GM13976 (cell line): ENCODE data around the gene GLI2.

Experiments
- DNase-seq: peaks from one replicate; pipeline ENCODE4 v3.0.0; 2012; ENCODE audit warnings: low spot score
- CTCF ChIP-seq: IDR thresholded peaks from 2 replicates; pipeline ENCODE4 v1.5.1; 2012; ENCODE audit warnings: borderline replicate concordance, mild to moderate bottlenecking; ENCODE audit not compliant: insufficient read depth; ENCODE audit errors: extremely low read depth, missing control alignments, control extremely low read depth
- in situ Hi-C: fragments of 300-500 bp; cut with MboI; formaldehyde crosslinking; loops from one replicate; pipeline ENCODE4 v1.12.0; 2022; ENCODE audit warnings: low sequenced_read_pairs, mixed read lengths, inconsistent platforms; ENCODE audit not compliant: unreplicated experiment

GLI2 gene

GRCh38 chr2:120749506-120750431 is 14.1 kb downstream of the GLI2 start:
- in situ Hi-C loops, result no loop called here
- no peak for TF ChIP-seq CTCF
- DNase-seq, result no peak

DNA sequence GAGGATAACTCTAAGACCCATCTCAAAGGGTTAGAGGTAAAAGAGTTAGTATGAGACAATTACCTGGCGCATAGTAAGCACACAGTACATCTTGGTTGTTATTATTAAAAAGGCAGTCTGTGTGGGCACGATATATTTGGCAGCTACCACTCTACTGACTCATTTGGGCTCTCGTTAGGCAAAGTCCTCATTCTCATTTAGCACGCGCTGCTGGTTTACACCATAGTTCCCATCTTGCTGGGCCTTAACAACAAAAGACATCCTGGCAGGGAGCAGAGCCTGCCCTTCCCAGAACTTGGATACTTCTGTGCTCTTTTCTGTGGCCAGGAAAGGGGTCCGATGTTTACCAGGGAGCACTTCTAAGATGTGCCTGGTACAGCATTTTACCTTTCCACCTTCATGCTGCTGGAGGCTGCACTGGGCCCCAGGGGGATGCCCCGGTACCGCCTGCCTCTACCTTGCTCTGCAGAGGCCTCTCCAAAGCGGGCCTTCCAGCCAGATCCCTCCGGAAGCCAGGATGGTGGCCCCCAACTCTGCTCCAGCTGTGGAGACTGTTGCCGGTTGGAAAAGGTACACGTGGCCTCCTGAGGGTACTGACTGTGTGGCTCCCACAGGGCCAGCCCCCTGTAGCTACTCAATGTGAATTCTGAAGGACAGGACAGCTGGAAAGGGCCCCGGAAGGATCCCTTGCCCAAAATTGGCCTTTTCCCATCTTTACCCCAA is 15.0 kb downstream of the GLI2 start:
- in situ Hi-C loops, result no loop called here
- DNase-seq, result no peak
- no peak for TF ChIP-seq CTCF

DNA sequence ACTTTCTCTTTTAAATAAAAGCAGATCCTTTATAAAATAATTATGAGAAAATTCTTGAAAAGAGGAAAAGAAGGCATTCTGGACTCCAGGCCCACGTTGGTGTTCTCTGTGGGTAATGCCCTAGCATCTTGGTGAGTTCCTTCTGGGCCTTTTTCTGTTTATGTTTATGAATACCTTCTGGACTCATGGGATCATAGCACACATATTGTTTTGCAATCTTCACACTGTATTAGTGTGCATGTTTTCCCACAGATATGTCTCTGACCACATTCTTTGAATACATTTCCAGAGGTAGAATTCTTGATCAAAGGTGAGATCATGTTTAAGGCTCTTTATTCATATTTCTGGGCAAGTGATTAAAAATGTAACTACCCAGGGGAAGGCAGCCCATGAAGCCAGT is 15.9 kb downstream of the GLI2 start:
- DNase-seq, result no peak
- in situ Hi-C loops, result no loop called here
- no peak for TF ChIP-seq CTCF

DNA sequence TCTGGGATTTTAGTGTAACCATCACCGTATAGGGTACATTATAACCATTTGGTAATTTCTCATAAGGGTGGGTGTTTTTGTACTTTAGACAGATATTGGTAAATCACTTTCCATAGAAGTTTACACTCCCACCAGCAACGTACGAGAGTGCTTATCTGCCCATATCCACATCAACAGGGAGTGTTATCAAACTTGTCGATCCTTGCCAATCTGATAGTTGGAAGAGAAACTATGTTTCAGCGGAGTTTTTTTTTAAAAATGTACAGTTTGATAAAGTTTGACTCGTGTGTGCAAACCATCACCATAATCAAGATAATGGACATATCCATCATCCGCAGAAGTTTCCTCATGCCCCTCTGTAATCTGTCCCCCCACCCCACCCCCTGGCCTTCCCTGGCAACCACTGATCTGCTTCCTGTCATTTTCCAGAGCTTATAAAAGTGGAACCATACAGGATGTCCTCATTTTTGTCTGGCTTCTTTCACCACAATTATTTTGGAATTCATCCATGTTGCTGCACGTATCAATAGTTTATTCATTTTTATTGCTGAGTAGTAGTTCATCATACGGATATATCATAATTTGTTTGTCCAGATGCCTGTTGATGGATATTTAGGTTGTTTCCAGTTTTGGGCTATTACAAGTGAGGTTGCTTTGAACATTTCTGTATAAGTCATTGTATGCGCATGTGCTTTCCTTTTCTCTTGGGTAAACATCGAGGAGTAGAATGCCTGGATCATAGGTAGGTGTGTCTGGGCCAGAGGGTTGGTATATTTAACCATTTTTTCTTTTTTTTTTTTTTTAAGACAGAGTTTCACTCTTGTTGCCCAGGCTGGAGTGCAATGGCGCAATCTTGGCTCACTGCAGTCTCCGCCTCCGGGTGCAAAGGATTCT is 18.6 kb downstream of the GLI2 start:
- in situ Hi-C loops, result no loop called here
- no peak for TF ChIP-seq CTCF
- no peak for DNase-seq

GRCh38 chr2:120758181-120759144 is 22.8 kb downstream of the GLI2 start:
- no peak for TF ChIP-seq CTCF
- DNase-seq, result no peak
- in situ Hi-C loops, result no loop called here
